ENCODE data around the gene STYK1.
"Not testable (repeated sequence)": the region's sequence is repeated elsewhere in the genome, so short reads cannot be mapped to it uniquely, and the experiment has no call there.

The STYK1 gene

GRCh38 chr12:10621278-10621677 lies 52.6 kb downstream of the STYK1 start:
- DNase-seq (ENCODE audit: low read depth in 4 of 4, low spot score in 1 of 4), result no peak

- DNase-seq (ENCODE audit: low read depth in 4 of 4, low spot score in 1 of 4), result no peak
These were observed 53.6 kb downstream of the STYK1 start for GRCh38 chr12:10620078-10620779.

GRCh38 chr12:10618338-10618987 lies 55.4 kb downstream of the STYK1 start:
- DNase-seq (ENCODE audit: low read depth in 4 of 4, low spot score in 1 of 4), result no peak

GRCh38 chr12:10617863-10618262 lies 56.0 kb downstream of the STYK1 start:
- DNase-seq (ENCODE audit: low read depth in 4 of 4, low spot score in 1 of 4), result no peak

GRCh38 chr12:10615532-10615931 lies 58.3 kb downstream of the STYK1 start:
- DNase-seq (ENCODE audit: low read depth in 4 of 4, low spot score in 1 of 4), result no peak

GRCh38 chr12:10614056-10614370 lies 59.8 kb downstream of the STYK1 start:
- no peak for DNase-seq (ENCODE audit: low read depth in 4 of 4, low spot score in 1 of 4)

- peak; percentile 97 to 99 (median 98) for DNase-seq (ENCODE audit: low read depth in 4 of 4, low spot score in 1 of 4)
These were observed 60.4 kb downstream of the STYK1 start, which contains the start of gene MAGOHB for GRCh38 chr12:10613349-10614055. TSS of gene MAGOHB (minus strand) at chr12:10613609. CDS start at chr12:10613532, 77 bp downstream.

- DNase-seq (ENCODE audit: low read depth in 4 of 4, low spot score in 1 of 4), result no peak
These were observed 60.9 kb downstream of the STYK1 start for GRCh38 chr12:10612984-10613348.

GRCh38 chr12:10612110-10612509 lies 61.7 kb downstream of the STYK1 start:
- DNase-seq (ENCODE audit: low read depth in 4 of 4, low spot score in 1 of 4), result no peak

GRCh38 chr12:10611258-10611657 lies 62.6 kb downstream of the STYK1 start:
- DNase-seq (ENCODE audit: low read depth in 4 of 4, low spot score in 1 of 4), result not testable (repeated sequence)

GRCh38 chr12:10610188-10610587 lies 63.7 kb downstream of the STYK1 start:
- DNase-seq (ENCODE audit: low read depth in 4 of 4, low spot score in 1 of 4), result no peak

GRCh38 chr12:10607885-10608458 lies 65.9 kb downstream of the STYK1 start:
- DNase-seq (ENCODE audit: low read depth in 4 of 4, low spot score in 1 of 4), result no peak

GRCh38 chr12:10601860-10602259 lies 72.0 kb downstream of the STYK1 start:
- no peak for DNase-seq (ENCODE audit: low read depth in 4 of 4, low spot score in 1 of 4)

- DNase-seq (ENCODE audit: low read depth in 4 of 4, low spot score in 1 of 4), result no peak
These were observed 72.9 kb downstream of the STYK1 start for GRCh38 chr12:10600988-10601387.

- no peak for DNase-seq (ENCODE audit: low read depth in 4 of 4, low spot score in 1 of 4)
These were observed 78.0 kb downstream of the STYK1 start for GRCh38 chr12:10595881-10596280.

- DNase-seq (ENCODE audit: low read depth in 4 of 4, low spot score in 1 of 4), result no peak
These were observed 82.9 kb downstream of the STYK1 start for GRCh38 chr12:10590966-10591365.

GRCh38 chr12:10584415-10584814 lies 89.4 kb downstream of the STYK1 start:
- DNase-seq (ENCODE audit: low read depth in 4 of 4, low spot score in 1 of 4), result no peak

- DNase-seq (ENCODE audit: low read depth in 4 of 4, low spot score in 1 of 4), result no peak
These were observed 91.1 kb downstream of the STYK1 start for GRCh38 chr12:10582704-10583103.

GRCh38 chr12:10582133-10582532 lies 91.7 kb downstream of the STYK1 start:
- DNase-seq (ENCODE audit: low read depth in 4 of 4, low spot score in 1 of 4), result not testable (repeated sequence)

GRCh38 chr12:10574307-10574706 lies 99.5 kb downstream of the STYK1 start:
- no peak for DNase-seq (ENCODE audit: low read depth in 4 of 4, low spot score in 1 of 4)

- DNase-seq (ENCODE audit: low read depth in 4 of 4, low spot score in 1 of 4), result not testable (repeated sequence)
These were observed 101.8 kb downstream of the STYK1 start for GRCh38 chr12:10572021-10572490.

GRCh38 chr12:10571141-10571540 lies 102.7 kb downstream of the STYK1 start:
- DNase-seq (ENCODE audit: low read depth in 4 of 4, low spot score in 1 of 4), result no peak

Measured in stimulated activated CD4-positive, alpha-beta T cell treated with anti-CD3 and anti-CD28 coated beads, Interleukin-1b, Interleukin-23, amount 100 ng/mL, for 24 hours (primary cell).